DMS 273 (cell line): ENCODE results near the gene PFKFB3.
A peak's percentile ranks its signal among the peaks of the same experiment; 100 is the strongest.
"Not testable (repeated sequence)": the region's sequence is repeated elsewhere in the genome, so short reads cannot be mapped to it uniquely, and the experiment has no call there.

Experiments
- DNase-seq: peaks from one replicate; lab custom pipeline; 2025; ENCODE audit not compliant: unreplicated experiment; lab: John Stamatoyannopoulos, UW

The PFKFB3 gene

DNA sequence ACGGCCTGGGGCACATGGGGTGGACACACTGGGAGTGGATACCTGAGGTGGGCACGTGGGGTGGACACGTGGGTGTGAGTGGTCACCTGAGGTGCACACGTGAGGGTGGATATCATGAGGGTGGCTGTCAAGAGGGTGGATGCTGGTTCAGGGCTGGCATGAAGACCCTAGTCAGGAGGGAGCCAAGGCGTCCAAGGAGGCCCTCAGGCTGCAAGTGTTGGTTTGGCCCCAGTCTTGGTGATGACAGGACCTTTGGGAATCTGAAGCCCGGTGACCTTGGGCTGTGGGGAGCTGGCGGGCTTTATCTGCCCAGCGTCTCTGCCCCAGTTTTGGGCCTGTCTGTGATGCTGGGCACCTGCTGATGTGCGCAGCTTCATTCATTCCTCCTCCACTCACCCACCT lies 24.9 kb upstream of the PFKFB3 start:
- DNase-seq = no peak

DNA sequence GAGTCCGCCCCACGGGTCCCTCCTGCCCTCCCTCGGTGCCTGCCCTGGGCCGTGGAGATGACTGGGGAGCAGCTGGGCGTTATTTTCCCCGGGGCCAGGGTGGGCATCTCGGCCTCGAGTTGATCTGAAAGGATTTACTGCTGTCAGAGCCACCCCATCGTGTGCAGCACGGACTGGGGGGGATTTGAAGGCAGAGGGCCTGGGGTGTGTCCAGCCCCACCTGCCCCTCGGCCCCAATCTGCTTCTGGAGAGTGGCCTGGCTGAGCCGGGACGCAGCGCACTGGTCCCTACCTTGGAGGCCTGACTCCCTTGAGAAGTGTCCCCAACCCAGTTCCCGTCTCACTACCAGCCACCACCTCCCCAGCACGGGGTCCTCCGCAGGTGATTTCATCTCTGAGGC lies 24.2 kb upstream of the PFKFB3 start:
- DNase-seq = no peak

DNA sequence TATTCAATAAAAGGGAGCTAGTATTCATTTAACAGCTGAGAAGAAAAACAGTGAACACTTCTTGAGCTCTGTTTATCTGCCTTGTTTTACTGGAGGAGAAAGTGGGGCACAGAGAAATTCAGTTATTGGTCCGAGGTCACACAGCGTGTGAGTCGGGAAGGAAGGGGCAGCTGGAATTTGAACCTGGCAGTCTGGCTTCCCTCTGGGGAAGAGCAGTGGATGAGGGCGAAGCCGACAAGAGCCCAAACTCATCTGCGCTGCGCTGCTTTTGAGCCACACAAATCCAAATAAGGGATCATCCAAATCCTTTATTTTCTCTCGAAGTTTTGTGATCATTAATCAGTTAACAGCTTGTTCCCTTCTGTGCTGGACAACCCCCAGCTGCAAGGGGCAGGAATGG lies 23.7 kb upstream of the PFKFB3 start:
- no peak for DNase-seq

DNA sequence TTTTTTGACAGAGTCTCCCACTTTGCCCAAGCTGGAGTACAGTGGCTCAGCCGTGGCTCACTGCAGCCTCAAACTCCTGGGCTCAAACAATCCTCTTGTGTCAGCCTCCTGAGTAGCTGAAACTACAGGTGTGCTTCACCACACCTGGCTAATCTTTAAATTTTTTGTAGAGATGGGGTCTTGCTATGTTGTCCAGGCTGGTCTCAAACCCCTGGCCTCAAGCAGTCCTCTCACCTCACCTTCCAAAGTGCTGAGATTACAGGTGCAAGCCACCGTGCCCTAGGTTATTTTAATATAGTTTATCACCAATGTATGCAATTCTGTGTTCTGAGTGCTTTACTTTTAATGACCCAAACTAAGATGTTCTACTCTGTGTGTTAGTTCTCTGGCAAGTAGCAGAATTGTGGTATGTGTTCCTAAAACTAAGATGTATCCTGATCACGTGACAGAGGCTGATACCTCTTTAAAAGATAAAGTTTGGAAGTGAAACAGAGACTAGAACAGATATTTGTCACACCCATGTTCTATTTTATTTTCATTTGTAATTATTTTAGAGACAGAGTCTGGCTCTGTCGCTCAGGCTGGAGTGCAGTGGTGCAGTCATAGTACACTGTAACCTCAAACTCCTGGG lies 22.1 kb upstream of the PFKFB3 start:
- no peak for DNase-seq

DNA sequence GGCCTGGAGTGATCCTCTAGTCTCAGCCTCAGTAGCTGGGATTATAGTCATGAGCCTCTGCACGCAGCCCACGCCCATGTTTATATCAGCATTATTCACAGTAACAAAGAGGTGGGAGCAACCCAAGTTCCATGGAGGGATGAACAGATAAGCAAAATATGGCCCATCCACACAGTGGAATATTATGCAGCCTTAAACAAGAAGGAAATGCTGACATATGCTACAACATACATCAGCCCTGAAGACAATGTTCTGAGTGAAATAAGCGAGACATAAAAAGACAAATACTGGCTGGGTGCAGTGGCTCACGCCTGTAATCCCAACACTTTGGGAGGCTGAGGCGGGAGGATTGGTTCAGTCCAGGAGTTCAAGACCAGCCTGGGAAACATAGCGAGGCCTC lies 21.5 kb upstream of the PFKFB3 start:
- DNase-seq = no peak

DNA sequence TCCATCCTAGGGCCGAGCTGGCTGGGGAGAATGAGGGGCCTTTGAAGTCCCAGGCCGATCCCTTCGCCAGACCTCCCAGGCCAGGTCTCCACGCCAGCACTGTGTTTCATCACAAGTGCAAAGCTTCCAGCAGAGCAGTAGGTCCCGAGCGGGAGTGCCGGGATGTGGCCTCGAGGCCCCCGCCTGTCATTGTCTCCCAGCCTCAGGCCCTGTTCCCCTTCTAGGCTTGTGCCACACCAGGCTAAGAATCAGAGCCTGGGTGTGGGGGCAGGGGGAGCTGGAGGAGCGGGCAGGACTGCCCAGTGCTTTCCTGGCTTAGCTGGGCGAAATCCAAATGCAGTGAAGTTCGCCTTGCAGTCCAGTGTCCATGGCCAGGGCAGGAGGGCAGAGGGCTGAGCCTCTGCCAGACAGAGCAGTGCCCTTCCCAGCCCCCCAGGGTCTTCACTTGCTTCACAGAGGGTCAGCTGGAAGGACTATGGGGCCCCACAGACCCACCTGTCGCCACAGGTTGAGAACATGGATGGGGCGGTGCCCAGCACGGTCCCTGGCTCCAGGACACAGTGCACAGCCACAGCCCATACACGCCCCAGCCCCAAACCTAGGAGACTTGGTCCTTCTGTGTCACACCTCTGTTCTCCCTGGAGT lies 20.2 kb upstream of the PFKFB3 start:
- DNase-seq = no peak

DNA sequence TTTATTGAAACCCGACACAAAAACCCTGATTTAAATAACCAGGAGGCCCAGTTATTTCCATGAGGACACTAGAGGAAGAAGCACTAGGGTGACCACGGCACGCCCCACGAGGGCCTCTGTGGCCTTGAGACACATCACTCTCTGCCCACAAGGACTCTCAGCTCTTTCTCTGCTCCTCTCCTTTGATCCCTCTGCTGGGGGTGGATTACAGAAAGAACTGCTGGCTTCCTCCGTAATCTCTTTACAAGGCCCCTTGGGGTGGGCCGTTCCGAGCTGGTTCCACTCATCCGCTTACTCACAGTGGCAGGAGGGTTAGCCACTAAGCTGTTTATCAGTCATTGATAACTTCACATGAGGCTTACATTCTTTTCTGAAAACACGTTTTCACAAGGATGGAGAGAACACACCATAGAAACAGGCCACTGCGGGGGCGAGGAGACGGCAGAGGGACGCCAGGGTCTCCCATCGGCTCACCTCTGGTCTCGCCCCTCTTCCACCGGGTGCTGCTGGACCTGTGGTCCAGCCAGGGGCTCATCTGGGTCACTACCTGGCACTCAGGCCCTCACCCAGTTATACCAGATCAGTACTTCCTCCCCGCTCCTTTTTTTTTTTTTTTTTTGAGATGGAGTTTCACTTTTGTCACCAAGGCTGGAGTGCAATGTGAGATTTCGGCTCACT lies 17.6 kb upstream of the PFKFB3 start:
- no peak for DNase-seq

DNA sequence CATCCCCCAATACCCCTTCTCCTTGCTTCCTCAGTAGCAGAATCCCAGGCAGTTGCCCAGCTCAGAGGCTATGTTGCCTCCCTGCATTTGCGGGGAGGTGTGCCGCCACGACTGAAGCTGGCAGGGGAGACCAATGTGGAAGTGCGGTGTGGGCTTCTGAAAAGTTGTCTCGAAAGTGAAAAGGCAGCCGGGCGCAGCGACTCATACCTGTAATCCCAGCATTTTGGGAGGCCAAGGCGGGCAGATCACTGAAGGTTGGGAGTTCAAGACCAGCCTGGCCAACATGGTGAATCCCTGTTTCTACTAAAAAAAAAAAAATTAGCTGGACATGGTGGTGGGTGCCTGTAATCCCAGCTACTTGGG lies 15.9 kb upstream of the PFKFB3 start:
- no peak for DNase-seq

DNA sequence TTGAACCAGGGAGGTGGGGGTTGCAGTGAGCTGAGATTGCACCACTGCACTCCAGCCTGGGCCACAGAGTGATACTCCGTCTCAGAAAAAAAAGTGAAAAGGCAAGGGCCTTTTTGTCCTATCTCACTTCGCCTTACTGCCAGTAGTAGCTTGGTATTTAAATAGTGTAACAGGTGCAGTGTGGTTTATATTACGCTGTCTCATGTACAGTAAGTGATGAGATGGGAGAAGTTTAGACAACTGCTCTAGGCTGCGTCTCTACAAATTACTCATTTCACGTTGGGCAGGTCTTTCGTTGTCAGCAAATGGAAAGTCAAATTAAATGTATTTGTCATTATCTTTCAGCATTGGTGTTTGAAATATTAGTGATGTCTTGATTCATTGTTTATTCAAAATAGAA lies 15.5 kb upstream of the PFKFB3 start:
- peak; percentile 18 for DNase-seq

DNA sequence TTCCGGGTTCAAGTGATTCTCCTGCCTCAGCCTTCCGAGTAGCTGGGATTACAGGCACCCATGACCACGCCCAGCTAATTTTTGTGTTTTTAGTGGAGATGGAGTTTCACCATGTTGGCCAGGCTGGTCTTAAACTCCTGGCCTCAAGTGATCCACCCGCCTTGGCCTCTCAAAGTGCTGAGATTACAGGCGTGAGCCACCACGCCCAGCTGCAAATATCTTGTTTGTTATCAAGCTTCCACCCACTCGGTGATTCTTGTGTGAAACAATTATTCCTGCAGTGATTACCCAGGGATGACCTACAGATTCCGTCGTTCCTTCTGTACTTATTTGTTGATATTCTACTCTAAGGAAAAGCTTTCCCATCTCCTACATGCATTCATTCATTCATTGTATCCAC lies 12.7 kb upstream of the PFKFB3 start:
- DNase-seq = not testable (repeated sequence)

DNA sequence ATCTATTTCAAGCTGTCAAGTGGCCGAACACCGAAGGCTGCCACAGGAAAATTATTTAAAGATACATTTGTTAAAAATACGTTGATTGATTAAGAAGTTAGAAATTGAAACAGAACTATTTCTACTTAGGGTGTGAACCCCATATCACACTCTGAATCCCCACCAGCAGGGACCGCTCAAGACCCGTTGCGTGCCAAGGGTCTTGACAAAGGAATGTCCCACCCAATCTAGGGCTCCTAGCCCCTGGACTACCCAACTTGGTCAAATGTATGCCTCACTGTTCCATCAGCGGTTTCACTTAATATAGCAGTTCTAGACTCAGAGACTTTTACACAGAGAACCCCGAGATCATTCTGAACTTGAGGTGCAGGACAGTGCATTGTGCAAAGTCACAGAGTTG lies 11.6 kb upstream of the PFKFB3 start:
- DNase-seq = no peak

DNA sequence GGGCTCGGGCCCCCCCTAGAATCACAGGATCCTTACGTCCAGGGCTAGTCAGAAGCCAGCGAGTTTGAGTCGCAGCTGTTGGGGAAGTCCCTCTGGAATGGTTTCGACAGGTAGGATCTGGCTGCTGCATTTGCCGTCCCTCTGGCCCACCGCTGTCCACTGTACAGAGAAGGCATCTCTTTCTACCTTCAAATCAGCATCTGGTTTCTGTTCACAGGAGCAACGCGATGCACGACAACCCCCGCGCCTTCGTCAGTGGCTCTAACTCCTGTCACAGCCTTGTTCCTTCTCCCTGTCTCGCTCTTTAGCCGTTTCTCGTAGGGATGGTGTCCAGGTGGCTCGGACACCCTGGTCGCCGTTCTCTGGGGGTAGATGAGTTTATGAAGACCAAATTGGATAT lies 11.2 kb upstream of the PFKFB3 start:
- no peak for DNase-seq

DNA sequence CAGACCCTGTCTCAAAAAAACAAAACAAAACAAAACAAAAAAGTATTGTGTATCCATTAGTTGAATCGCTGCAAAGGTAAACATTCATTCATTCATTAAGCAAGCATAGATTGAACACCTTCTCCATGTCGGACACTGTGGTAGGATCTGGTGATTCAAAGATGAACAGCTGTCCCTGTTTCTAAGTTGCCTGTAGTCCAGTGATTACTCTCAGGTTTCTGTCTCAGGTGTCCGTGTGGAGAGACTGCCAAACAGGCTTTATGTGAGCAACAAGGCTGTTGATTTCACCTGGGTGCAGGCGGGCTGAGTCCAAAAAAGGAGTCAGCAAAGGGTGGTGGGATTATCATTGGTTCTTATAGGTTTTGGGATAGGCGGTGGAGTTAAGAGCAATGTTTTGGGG lies 9.4 kb upstream of the PFKFB3 start:
- DNase-seq = not testable (repeated sequence)

DNA sequence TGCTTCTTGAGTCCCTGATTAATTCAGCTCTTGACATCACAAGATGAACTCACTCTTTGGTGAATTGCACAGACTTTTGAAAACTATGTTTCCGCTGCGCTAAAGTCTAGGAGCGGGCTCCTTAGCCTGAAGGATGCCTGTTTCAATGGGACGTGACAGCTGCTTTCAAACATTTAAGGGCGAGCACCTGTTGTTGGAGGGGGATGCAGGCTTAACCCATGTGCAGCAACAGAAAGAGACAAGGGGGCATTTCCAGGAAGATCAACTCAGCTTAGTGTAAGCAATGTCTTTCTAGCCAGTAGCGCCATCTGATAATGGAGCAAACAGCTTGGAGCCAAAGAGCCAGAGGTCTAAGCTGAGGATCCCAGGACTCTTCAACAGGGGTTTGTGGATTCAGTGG lies 8.4 kb upstream of the PFKFB3 start:
- peak; percentile 9 for DNase-seq

DNA sequence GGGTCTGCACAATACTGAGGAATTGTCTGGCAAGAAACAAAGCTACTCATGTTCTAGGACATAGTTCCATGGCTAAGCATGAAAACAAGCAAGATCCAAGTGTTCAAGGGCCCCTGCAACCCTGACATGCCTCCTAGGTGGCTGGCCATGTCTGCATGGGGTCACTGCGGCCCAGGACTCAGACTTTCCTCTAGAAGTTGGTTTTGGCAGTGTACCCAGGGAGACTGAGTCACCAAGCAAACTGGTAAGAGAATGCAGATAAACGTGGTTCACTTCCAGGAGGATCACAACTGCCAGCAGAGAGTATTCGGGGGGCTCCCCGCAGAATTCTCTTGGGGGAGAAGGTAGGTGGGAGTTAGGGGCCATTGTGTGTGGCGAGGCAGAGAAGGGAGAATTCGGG lies 7.4 kb upstream of the PFKFB3 start:
- no peak for DNase-seq

DNA sequence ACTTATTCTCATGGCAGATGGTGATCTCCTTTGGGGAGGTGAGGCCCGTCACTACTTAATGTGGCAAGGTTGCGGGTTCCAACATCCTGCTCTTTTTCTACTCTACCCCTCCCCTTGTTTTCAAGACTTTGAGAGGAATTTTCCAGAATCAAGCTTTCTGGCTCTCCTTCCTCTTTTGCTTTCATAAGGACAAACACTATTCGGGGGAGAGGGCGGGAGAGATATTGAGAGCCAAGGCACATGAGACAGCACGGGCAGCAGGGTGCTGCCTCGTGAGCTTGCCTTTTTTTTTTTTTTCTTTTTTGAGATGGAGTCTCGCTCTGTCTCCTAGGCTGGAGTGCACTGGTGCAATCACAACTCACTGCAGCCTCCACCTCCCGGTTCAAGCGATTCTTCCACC lies 6.9 kb upstream of the PFKFB3 start:
- peak; percentile 11 for DNase-seq

DNA sequence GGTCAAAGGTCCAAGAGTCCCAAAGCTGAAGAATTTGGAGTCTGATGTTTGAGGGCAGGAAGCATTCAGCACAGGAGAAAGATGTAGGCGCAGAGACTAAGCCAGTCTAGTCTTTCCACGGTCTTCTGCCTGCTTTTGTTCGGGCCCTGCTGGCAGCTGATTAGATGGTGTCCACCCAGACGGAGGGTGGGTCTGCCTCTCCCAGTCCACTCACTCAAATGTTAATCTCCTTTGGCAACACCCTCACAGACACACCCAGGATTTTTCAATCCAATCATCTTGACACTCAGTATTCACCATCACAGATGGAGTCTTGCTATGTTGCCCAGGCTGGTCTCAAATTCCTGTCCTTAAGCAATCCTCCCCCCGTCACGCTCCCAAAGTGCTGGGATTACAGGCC lies 6.2 kb upstream of the PFKFB3 start:
- DNase-seq = not testable (repeated sequence)

DNA sequence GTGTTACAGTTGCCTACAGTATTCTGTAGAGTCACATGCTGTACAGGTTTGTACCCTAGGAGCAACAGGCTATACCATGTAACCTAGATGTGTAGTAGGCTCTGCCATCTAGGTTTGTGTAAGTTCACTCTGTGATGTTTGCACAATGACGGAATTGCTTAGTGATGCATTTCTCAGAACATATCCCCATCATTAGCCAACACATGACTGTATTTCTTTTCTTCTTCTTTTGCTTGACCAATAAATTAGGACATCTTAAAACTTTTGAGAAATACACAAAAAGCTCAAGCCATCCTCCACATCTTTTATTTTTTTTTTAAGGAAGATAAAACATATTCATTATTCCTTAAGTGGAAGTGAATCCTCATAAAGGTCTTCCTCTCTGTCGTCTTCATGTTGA lies 5.4 kb upstream of the PFKFB3 start:
- DNase-seq = no peak

DNA sequence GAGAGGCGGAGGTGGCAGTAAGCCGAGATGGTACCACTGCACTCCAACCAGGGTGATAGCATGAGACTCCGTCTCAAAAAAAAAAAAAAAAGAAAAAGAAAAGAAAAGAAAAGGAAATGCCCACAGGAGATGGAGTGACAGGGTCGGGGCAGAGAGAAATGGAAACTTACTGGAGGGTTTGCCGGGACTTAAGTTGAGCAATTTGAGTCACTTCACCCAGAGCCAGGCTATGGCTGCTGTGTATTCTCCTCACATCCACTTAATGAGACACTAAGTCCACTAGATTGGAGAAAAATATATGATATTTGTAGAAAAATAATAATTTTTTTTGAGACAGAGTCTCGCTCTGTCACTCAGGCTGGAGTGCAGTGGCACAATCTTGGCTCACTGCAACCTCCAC lies 4.6 kb upstream of the PFKFB3 start:
- DNase-seq = no peak

DNA sequence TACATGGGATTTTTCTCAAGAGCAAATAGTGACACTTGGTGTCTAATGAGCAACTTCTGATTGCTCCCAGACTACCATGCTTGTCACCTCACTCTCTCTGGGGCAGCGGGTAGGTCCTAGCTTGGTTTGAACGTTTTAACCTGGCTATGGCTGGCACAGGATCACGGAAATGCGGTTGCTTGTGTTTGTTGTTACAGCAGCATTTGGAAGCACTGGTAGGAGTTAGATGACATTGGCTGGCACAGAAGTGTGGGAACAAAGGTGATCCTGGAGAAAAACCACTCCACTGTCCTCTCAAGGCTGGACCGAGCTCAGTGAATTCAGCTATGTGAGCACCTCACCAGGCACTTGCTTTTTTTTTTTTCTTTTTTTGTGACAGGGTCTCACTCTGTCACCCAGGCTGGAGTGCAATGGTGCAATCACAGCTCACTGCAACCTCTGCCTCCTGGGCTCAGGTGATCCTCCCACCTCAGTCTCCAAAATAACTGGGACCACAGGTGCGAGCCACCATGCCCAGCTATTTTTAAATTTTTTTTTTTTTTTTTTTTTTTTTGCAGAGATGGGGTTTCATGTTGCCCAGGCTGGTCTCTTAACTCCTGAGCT lies 3.5 kb upstream of the PFKFB3 start:
- DNase-seq = no peak

DNA sequence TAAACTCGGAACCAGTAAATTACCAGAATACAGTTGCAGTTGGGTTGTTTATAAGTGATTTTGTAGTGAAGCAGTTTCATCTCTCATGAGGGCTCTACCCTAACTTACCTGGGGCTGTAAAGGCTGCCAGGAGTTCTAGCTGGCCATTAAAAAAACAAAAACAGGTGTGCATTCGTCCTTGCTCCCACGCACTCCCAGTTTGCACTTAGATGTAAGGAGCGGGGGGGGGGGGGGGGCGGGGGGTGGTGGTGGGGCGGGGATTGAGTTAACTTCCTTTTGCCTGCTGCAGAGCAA lies 2.3 kb upstream of the PFKFB3 start:
- no peak for DNase-seq

DNA sequence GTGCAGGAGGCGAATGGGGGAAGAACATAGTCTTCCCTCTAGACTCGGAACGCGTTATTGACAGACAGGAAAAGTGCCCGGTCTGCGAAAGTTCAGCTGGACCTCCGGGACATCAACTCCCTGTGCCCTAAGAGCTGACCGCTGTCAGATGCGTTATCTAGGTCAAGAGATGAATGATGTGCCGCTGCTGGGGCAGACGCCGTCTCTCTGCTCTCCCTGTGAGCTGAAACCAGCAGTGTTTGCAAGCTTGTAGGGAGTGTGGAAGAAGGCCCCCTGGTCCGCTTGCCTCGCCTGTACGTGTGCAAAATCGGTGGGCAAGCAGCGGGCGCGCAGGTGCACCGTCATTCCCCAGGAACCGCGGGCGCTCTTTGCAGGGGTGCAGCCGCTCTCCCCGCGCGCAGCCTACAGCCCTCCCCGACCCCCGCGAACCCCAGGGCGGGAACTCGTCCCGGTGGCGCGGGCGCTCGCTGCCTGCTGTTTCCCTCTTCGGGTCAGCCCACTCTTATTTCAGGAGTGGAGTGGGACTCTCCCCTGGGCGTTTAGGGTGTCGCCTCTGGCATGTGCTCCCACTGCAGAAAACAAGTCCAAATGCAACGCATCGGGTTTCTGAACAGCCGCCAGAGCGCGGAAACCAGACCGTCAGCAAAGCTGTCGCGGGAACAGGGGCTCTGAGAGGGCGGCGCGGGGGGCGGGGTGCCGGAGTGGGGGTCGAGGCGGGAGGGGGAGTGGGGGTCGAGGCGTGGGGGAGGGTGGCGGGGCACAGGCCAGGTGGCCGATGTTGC lies 1.8 kb upstream of the PFKFB3 start:
- peak; percentile 80 for DNase-seq
